SJSA1 (cell line): ENCODE results near the gene CLEC2A. TPM values are rescaled to one million over a fixed set of nuclear protein-coding genes. Genes with fewer than 3 reads are reported as not detected.
"Not testable (repeated sequence)": the region's sequence is repeated elsewhere in the genome, so short reads cannot be mapped to it uniquely, and the experiment has no call there.

Experiments used
- DNase-seq, 2 experiments: peaks; one replicate each; pipeline ENCODE4 v3.0.0-alpha.2; 2015 to 2020; ENCODE audit warnings: low spot score in 2 of 2, low read depth in 1 of 2
- H3K27ac ChIP-seq: fragments of 250-450 bp; sonication (Bioruptor Pico); 2 replicates; pipeline ENCODE4 v1.5.1; 2020; ENCODE audit warnings: mild to moderate bottlenecking, moderate library complexity
- H3K27me3 ChIP-seq: fragments of 250-450 bp; sonication (Bioruptor Pico); replicated peaks from 2 replicates; pipeline ENCODE4 v1.5.1; 2020; ENCODE audit warnings: mild to moderate bottlenecking, moderate library complexity
- H3K36me3 ChIP-seq: fragments of 250-450 bp; sonication (Bioruptor Pico); 2 replicates; pipeline ENCODE4 v1.5.1; 2020; ENCODE audit warnings: mild to moderate bottlenecking
- H3K4me1 ChIP-seq: fragments of 250-450 bp; sonication (Bioruptor Pico); replicated peaks from 2 replicates; pipeline ENCODE4 v1.6.1; 2021; ENCODE audit warnings: mild to moderate bottlenecking
- H3K4me3 ChIP-seq: fragments of 250-450 bp; sonication (Bioruptor Pico); 2 replicates; pipeline ENCODE4 v1.5.1; 2020; ENCODE audit warnings: mild to moderate bottlenecking
- H3K9me3 ChIP-seq: fragments of 250-450 bp; sonication (Bioruptor Pico); replicated peaks from 2 replicates; pipeline ENCODE4 v1.5.1; 2020; ENCODE audit warnings: mild to moderate bottlenecking
- total RNA-seq: library from RNA; depleted of rRNA; stranded (reverse); fragments of >200 nt; shearing (Covaris generic); gene quantifications from 2 replicates; pipeline ENCODE4 v1.2.3, GENCODE V29; 2014; rRNA removed

Gene CLEC2A
- total RNA-seq, result not detected in 2 replicates

GRCh38 chr12:9932270-9932669 lies at the start of gene CLEC2A:
TSS of gene CLEC2A (minus strand) at chr12:9932370. CDS start at chr12:9932329, 41 bp downstream.
- Histone ChIP-seq H3K27ac (no peak within 1 kb of the TSS), H3K36me3 (no peaks in the 10 kb centered on the region), H3K27me3 (peaks cover 2% of the 10 kb centered on the region; the same call in 1 of the 2 replicates), H3K9me3 (no peaks in the 10 kb centered on the region), H3K4me3 (no peak within 1 kb of the TSS), H3K4me1 (peaks cover 5% of the 10 kb centered on the region; the same call in 1 of the 2 replicates)
- DNase-seq, result no peak

- no peaks in the 10 kb centered on the region for H3K36me3 ChIP-seq
- no peak overlapping the region for H3K4me3 ChIP-seq
- H3K9me3 ChIP-seq, result no peaks in the 10 kb centered on the region
- no peaks in the 10 kb centered on the region; the same call in 1 of the 2 replicates for H3K27me3 ChIP-seq
- H3K27ac ChIP-seq, result no peak overlapping the region
- no peak for DNase-seq
- H3K4me1 ChIP-seq, result no peaks in the 10 kb centered on the region
Measured at GRCh38 chr12:9980126-9980525, 48.0 kb upstream of the CLEC2A start.

- Histone ChIP-seq H3K27ac (no peak overlapping the region), H3K4me1 (no peaks in the 10 kb centered on the region), H3K27me3 (no peaks in the 10 kb centered on the region; the same call in 1 of the 2 replicates), H3K36me3 (no peaks in the 10 kb centered on the region), H3K9me3 (no peaks in the 10 kb centered on the region), H3K4me3 (no peak overlapping the region)
- DNase-seq, result no peak
Measured at GRCh38 chr12:9977916-9978315, 45.7 kb upstream of the CLEC2A start.

- H3K4me3 ChIP-seq, H3K27me3 ChIP-seq, H3K27ac ChIP-seq, H3K9me3 ChIP-seq, H3K4me1 ChIP-seq, DNase-seq, H3K36me3 ChIP-seq: not testable (repeated sequence)
Measured at GRCh38 chr12:9976626-9977025, 44.5 kb upstream of the CLEC2A start.

GRCh38 chr12:9975614-9976013 lies 43.4 kb upstream of the CLEC2A start:
- Histone ChIP-seq H3K36me3 (no peaks in the 10 kb centered on the region), H3K27ac (no peak overlapping the region), H3K4me3 (no peak overlapping the region), H3K27me3 (peaks cover 3% of the 10 kb centered on the region; the same call in 1 of the 2 replicates), H3K4me1 (no peaks in the 10 kb centered on the region), H3K9me3 (no peaks in the 10 kb centered on the region)
- no peak for DNase-seq

GRCh38 chr12:9974731-9975130 lies 42.6 kb upstream of the CLEC2A start:
- not testable (repeated sequence) for H3K27me3 ChIP-seq, DNase-seq, H3K36me3 ChIP-seq, H3K27ac ChIP-seq, H3K4me3 ChIP-seq, H3K9me3 ChIP-seq, H3K4me1 ChIP-seq

- H3K4me3 ChIP-seq, result no peak overlapping the region
- no peaks in the 10 kb centered on the region for H3K36me3 ChIP-seq
- H3K4me1 ChIP-seq, result no peaks in the 10 kb centered on the region
- DNase-seq, result no peak
- peaks cover 10% of the 10 kb centered on the region for H3K27me3 ChIP-seq
- no peak overlapping the region for H3K27ac ChIP-seq
- no peaks in the 10 kb centered on the region for H3K9me3 ChIP-seq
Measured at GRCh38 chr12:9973949-9974348, 41.8 kb upstream of the CLEC2A start.

GRCh38 chr12:9971181-9971580 lies 39.0 kb upstream of the CLEC2A start, which contains the start of gene CLEC12A:
TSS of gene CLEC12A (plus strand) at chr12:9971409. CDS start at chr12:9971597, 188 bp downstream.
- H3K9me3 ChIP-seq, result no peaks in the 10 kb centered on the region
- no peaks in the 10 kb centered on the region for H3K36me3 ChIP-seq
- peaks cover 10% of the 10 kb centered on the region for H3K27me3 ChIP-seq
- DNase-seq, result no peak
- no peak within 1 kb of the TSS for H3K27ac ChIP-seq
- H3K4me1 ChIP-seq, result no peaks in the 10 kb centered on the region
- no peak within 1 kb of the TSS for H3K4me3 ChIP-seq

GRCh38 chr12:9969673-9970072 lies 37.5 kb upstream of the CLEC2A start:
- Histone ChIP-seq H3K9me3 (no peaks in the 10 kb centered on the region), H3K4me1 (no peaks in the 10 kb centered on the region), H3K36me3 (no peaks in the 10 kb centered on the region)

GRCh38 chr12:9961901-9962300 lies 29.7 kb upstream of the CLEC2A start:
- no peaks in the 10 kb centered on the region for H3K9me3 ChIP-seq
- H3K4me3 ChIP-seq, result no peak overlapping the region
- DNase-seq, result no peak
- no peaks in the 10 kb centered on the region for H3K36me3 ChIP-seq
- no peak overlapping the region for H3K27ac ChIP-seq
- peaks cover 7% of the 10 kb centered on the region; the same call in 1 of the 2 replicates for H3K27me3 ChIP-seq
- no peaks in the 10 kb centered on the region for H3K4me1 ChIP-seq

More at GRCh38 chr12:9969673-9970072, 37.5 kb upstream of the CLEC2A start:
- Histone ChIP-seq H3K27me3 (peaks cover 10% of the 10 kb centered on the region), H3K4me3 (no peak overlapping the region), H3K27ac (no peak overlapping the region)
- no peak for DNase-seq

- peaks cover 7% of the 10 kb centered on the region; the same call in 1 of the 2 replicates for H3K27me3 ChIP-seq
- H3K27ac ChIP-seq, result no peak overlapping the region
- no peaks in the 10 kb centered on the region for H3K36me3 ChIP-seq
- DNase-seq, result no peak
- H3K4me3 ChIP-seq, result no peak overlapping the region
- no peaks in the 10 kb centered on the region for H3K9me3 ChIP-seq
- no peaks in the 10 kb centered on the region for H3K4me1 ChIP-seq
Measured at GRCh38 chr12:9961106-9961505, 28.9 kb upstream of the CLEC2A start.

- no peaks in the 10 kb centered on the region for H3K9me3 ChIP-seq
- H3K4me3 ChIP-seq, result no peak overlapping the region
Measured at GRCh38 chr12:9960590-9960989, 28.4 kb upstream of the CLEC2A start.

GRCh38 chr12:9957834-9958233 lies 25.7 kb upstream of the CLEC2A start:
- Histone ChIP-seq H3K9me3 (no peaks in the 10 kb centered on the region), H3K4me3 (no peak overlapping the region), H3K4me1 (no peaks in the 10 kb centered on the region)

More at GRCh38 chr12:9960590-9960989, 28.4 kb upstream of the CLEC2A start:
- Histone ChIP-seq H3K27ac (no peak overlapping the region), H3K4me1 (no peaks in the 10 kb centered on the region), H3K27me3 (peaks cover 7% of the 10 kb centered on the region; the same call in 1 of the 2 replicates), H3K36me3 (no peaks in the 10 kb centered on the region)
- no peak for DNase-seq

GRCh38 chr12:9952954-9953729 lies 21.0 kb upstream of the CLEC2A start:
- not testable (repeated sequence) for H3K36me3 ChIP-seq, H3K27me3 ChIP-seq, H3K4me1 ChIP-seq, DNase-seq, H3K4me3 ChIP-seq, H3K27ac ChIP-seq, H3K9me3 ChIP-seq

More at GRCh38 chr12:9957834-9958233, 25.7 kb upstream of the CLEC2A start:
- H3K27me3 ChIP-seq, result peaks cover 7% of the 10 kb centered on the region; the same call in 1 of the 2 replicates
- H3K27ac ChIP-seq, result no peak overlapping the region
- H3K36me3 ChIP-seq, result no peaks in the 10 kb centered on the region
- no peak for DNase-seq
